Endothelial cell of umbilical vein (primary cell): ENCODE results near the gene GFPT1. TPM values are rescaled to one million over a fixed set of nuclear protein-coding genes. Genes with fewer than 3 reads are reported as not detected.

Experiments used
- BruUV-seq: library from RNA; stranded (reverse); fragments of 400-500 nt; replicated peaks from 2 replicates; lab custom pipeline; 2021; lab: Mats Ljungman, UMichigan
- CTCF ChIA-PET: fragments of 300-600, 350-600 bp; sonication (Branson Sonifier 250); formaldehyde crosslinking; loops from one replicate; lab custom pipeline; 2021; ENCODE audit warnings: antibody characterized with exemption, inconsistent platforms; lab: Charles Lee
- POLR2A ChIA-PET: fragments of 300-600, 350-600 bp; sonication (Branson Sonifier 250); formaldehyde crosslinking; loops from one replicate; lab custom pipeline; 2021; ENCODE audit warnings: antibody characterized with exemption, inconsistent platforms; lab: Charles Lee
- DNase-seq: peaks from one replicate; pipeline ENCODE4 v3.0.0-alpha.2; 2011; ENCODE audit warnings: low read depth, low spot score
- FAIRE-seq: peaks from 2 replicates; lab custom pipeline; 2011; peaks lifted over from hg19 to GRCh38; lab: Jason Lieb, UNC
- H2AFZ ChIP-seq: 2 replicates; pipeline ENCODE4 v1.6.0; 2012; ENCODE audit warnings: low read depth, low read length, control low read depth, inconsistent platforms
- H3K27ac ChIP-seq: 2 replicates; pipeline ENCODE4 v1.5.1; 2011; ENCODE audit warnings: low read depth, mild to moderate bottlenecking, control low read depth, low read length, moderate library complexity; ENCODE audit not compliant: insufficient read depth
- H3K27me3 ChIP-seq, 2 experiments: 2 replicates each; pipeline versions ENCODE4 v1.6.0 to v1.6.1; 2011; ENCODE audit warnings: low read length in 2 of 2, mixed read lengths in 1 of 2; ENCODE audit not compliant: control insufficient read depth in 2 of 2, insufficient read depth in 2 of 2
- H3K36me3 ChIP-seq, 2 experiments: 2 replicates in 1 of 2; 3 replicates in 1 of 2; pipeline ENCODE4 v1.5.1; 2011; ENCODE audit warnings: low read length in 2 of 2, mild to moderate bottlenecking in 1 of 2, moderate library complexity in 1 of 2; ENCODE audit not compliant: control insufficient read depth in 2 of 2, insufficient read depth in 2 of 2; ENCODE audit errors: extremely low read depth in 1 of 2
- H3K4me1 ChIP-seq: 3 replicates; pipeline ENCODE4 v1.5.1; 2011; ENCODE audit warnings: mild to moderate bottlenecking, low read length; ENCODE audit not compliant: control insufficient read depth, insufficient read depth; ENCODE audit errors: extremely low read depth
- H3K4me2 ChIP-seq: 2 replicates; pipeline ENCODE4 v1.6.1; 2011; ENCODE audit warnings: low read length, control low read depth, mixed read lengths; ENCODE audit not compliant: insufficient read depth
- H3K4me3 ChIP-seq, 3 experiments: fragments of 200-600 bp in 1 of 3; sonication (generic), shearing (Covaris generic) in 1 of 3; replicated peaks in 1 of 3; 2 replicates each; pipeline ENCODE4 v1.5.1; 2011 to 2016; ENCODE audit warnings: control low read depth in 3 of 3, low read length in 3 of 3, mild to moderate bottlenecking in 2 of 3, inconsistent platforms in 1 of 3, low read depth in 1 of 3, moderate library complexity in 1 of 3; ENCODE audit not compliant: insufficient read depth in 1 of 3
- H3K79me2 ChIP-seq: 2 replicates; pipeline ENCODE4 v1.6.0; 2012; ENCODE audit warnings: low read length, inconsistent platforms; ENCODE audit not compliant: control insufficient read depth, insufficient read depth
- H3K9ac ChIP-seq: replicated peaks from 2 replicates; pipeline ENCODE3; 2011; ENCODE audit warnings: low read length, control low read depth; ENCODE audit not compliant: insufficient read depth; ENCODE audit errors: extremely low read depth
- H3K9me1 ChIP-seq: replicated peaks from 3 replicates; pipeline ENCODE4 v1.6.0; 2011; ENCODE audit warnings: mild to moderate bottlenecking, low read length; ENCODE audit not compliant: control insufficient read depth, insufficient read depth; ENCODE audit errors: extremely low read depth
- H3K9me3 ChIP-seq: replicated peaks from 2 replicates; pipeline ENCODE4 v1.5.1; 2012; ENCODE audit warnings: low read length, inconsistent platforms; ENCODE audit not compliant: control insufficient read depth, insufficient read depth
- H4K20me1 ChIP-seq: replicated peaks from 2 replicates; pipeline ENCODE3; 2011; ENCODE audit warnings: mild to moderate bottlenecking, low read length; ENCODE audit not compliant: control insufficient read depth, insufficient read depth; ENCODE audit errors: extremely low read depth
- EZH2 ChIP-seq: IDR thresholded peaks from 2 replicates; pipeline ENCODE4 v1.6.1; 2012; ENCODE audit warnings: borderline replicate concordance, low read depth, mild to moderate bottlenecking, moderate library complexity, low read length, inconsistent platforms; ENCODE audit not compliant: severe bottlenecking
- FOS ChIP-seq: IDR thresholded peaks from 2 replicates; pipeline ENCODE4 v1.6.1; 2011; ENCODE audit warnings: mild to moderate bottlenecking, low read length, moderate library complexity, borderline replicate concordance; ENCODE audit not compliant: insufficient read depth
- GATA2 ChIP-seq: IDR thresholded peaks from 2 replicates; pipeline ENCODE4 v1.7.0; 2011; ENCODE audit warnings: low read depth, mild to moderate bottlenecking, moderate library complexity, mixed read lengths, low read length; ENCODE audit not compliant: insufficient read length, insufficient read depth
- JUN ChIP-seq: IDR thresholded peaks from 2 replicates; pipeline ENCODE4 v1.6.1; 2011; ENCODE audit warnings: borderline replicate concordance, low read depth; ENCODE audit not compliant: insufficient read length, insufficient read depth
- MAX ChIP-seq: IDR thresholded peaks from 2 replicates; pipeline ENCODE4 v1.6.1; 2011; ENCODE audit not compliant: insufficient read depth, insufficient read length
- MYC ChIP-seq: IDR thresholded peaks from one replicate; pipeline ENCODE4 v1.6.1; 2011; ENCODE audit warnings: mild to moderate bottlenecking, low read depth, low read length
- POLR2A ChIP-seq: IDR thresholded peaks from 2 replicates; pipeline ENCODE4 v1.6.1; 2012; ENCODE audit warnings: low read depth, mild to moderate bottlenecking, control low read depth, low read length
- POLR2AphosphoS5 ChIP-seq: IDR thresholded peaks from 2 replicates; pipeline ENCODE4 v1.6.1; 2012; ENCODE audit warnings: low read depth, mild to moderate bottlenecking, control low read depth, low read length, moderate library complexity; ENCODE audit not compliant: insufficient read depth
- dilution Hi-C: fragments of 300-500 bp; cut with MboI; formaldehyde crosslinking; loops from one replicate; pipeline ENCODE4 v1.15.0; 2019; ENCODE audit warnings: low sequenced_read_pairs; ENCODE audit not compliant: extremely low pct_ligation_motif_present
- intact Hi-C: fragments of 100-400 bp; cut with micrococcal nuclease; formaldehyde crosslinking; loops from one replicate; pipeline ENCODE4 v1.10.0; 2022
- polyA plus RNA-seq, 4 experiments: library from polyadenylated mRNA; depleted of rRNA in 3 of 4; stranded (reverse) in 3 of 4; unstranded in 1 of 4; fragments of >200 nt; gene quantifications; 2 replicates each; pipeline versions ENCODE4 v1.2.1 to v1.2.3, GENCODE V29; 2011 to 2012; ENCODE audit warnings: missing spikeins in 1 of 4
- total RNA-seq: library from RNA; stranded (reverse); gene quantifications from 2 replicates; pipeline ENCODE4 v1.2.3, GENCODE V29; 2021
- TF ChIP-seq, protein P1 (sequence below), 2 donors: IDR thresholded peaks; 1 replicate in 1 of 2; 2 replicates in 1 of 2; pipeline ENCODE4 v1.5.1; 2011; ENCODE audit warnings: low read length in 2 of 2, mild to moderate bottlenecking in 2 of 2, moderate library complexity in 2 of 2, control low read depth in 1 of 2, inconsistent platforms in 1 of 2, low read depth in 1 of 2; ENCODE audit not compliant: insufficient read depth in 1 of 2; ENCODE audit errors: extremely low read depth in 1 of 2

The GFPT1 gene
- total and polyA plus RNA-seq, 2 donors (not counting 3 experiments of a cell fraction or from before 2014, with no cell fraction given), result 8.8 to 38.7 TPM

DNA sequence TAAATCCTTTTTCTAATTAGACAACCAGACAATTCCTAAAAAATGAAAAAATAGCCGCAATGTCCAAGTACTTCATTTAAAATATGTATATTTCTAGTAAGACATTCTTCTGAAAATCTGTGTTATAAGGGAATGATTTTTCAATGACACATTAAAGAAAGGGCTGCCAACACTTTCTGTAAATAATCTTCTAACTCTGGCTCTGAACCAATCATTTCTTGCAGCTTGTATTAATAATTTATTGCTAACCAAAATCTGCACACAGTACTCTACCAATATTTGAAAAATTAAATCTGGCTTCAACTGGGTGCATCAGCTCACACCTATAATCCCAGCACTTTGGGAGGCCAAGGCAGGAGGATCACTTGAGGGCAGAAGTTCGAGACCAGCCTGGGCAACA is 42.0 kb upstream of the GFPT1 start:
- Histone ChIP-seq H3K36me3 (peaks cover 5 to 8% of the 10 kb centered on the region in 2 experiments), H3K4me3 (no peak overlapping the region), H3K9me1 (no peaks in the 10 kb centered on the region), H3K27me3 (no peaks in the 10 kb centered on the region), H2AFZ (no peak overlapping the region), H3K9ac (no peak overlapping the region), H3K4me1 (no peaks in the 10 kb centered on the region), H3K79me2 (no peaks in the 10 kb centered on the region), H3K27ac (no peak overlapping the region), H3K4me2 (no peak overlapping the region), H3K9me3 (no peaks in the 10 kb centered on the region), H4K20me1 (no peaks in the 10 kb centered on the region)
- BruUV-seq, result no TSS peak
- FAIRE-seq, result no peak
- intact Hi-C loops (no loop called here), dilution Hi-C loops (no loop called here)
- POLR2A ChIA-PET, result interaction anchor here (1.3 kb wide), 1 partner anchor 8 kb away, joined by 3 read pairs; the partner anchor contains the start of gene NFU1
- CTCF ChIA-PET, result interaction anchor here (1.0 to 1.2 kb wide), 2 partner anchors 38 to 388 kb away, joined by 3 read pairs; no protein-coding TSS in a partner anchor
- DNase-seq, result no peak
- TF ChIP-seq GATA2, result no peak
- no peak for TF ChIP-seq FOS

- CTCF ChIA-PET, result no interaction called here
- H4K20me1 ChIP-seq, result no peaks in the 10 kb centered on the region
- H3K4me1 ChIP-seq, result no peaks in the 10 kb centered on the region
- dilution Hi-C loops, result no loop called here
- no peak overlapping the region for H2AFZ ChIP-seq
- BruUV-seq, result no TSS peak
- H3K4me2 ChIP-seq, result no peak overlapping the region
- no peak overlapping the region for H3K4me3 ChIP-seq
- no peaks in the 10 kb centered on the region for H3K79me2 ChIP-seq
- POLR2A ChIA-PET, result no interaction called here
- DNase-seq, result no peak
- H3K36me3 ChIP-seq, result peaks cover 2 to 6% of the 10 kb centered on the region in 2 experiments
- no peak overlapping the region for H3K27ac ChIP-seq
- no peak overlapping the region for H3K9ac ChIP-seq
- H3K27me3 ChIP-seq, result no peaks in the 10 kb centered on the region
- no peaks in the 10 kb centered on the region for H3K9me3 ChIP-seq
- intact Hi-C loops, result no loop called here
- no peaks in the 10 kb centered on the region for H3K9me1 ChIP-seq
- TF ChIP-seq EZH2 (no peak), GATA2 (no peak), JUN (no peak), MYC (no peak), MAX (no peak), POLR2A (no peak), FOS (no peak), POLR2AphosphoS5 (no peak)
- TF ChIP-seq, protein P1, sequence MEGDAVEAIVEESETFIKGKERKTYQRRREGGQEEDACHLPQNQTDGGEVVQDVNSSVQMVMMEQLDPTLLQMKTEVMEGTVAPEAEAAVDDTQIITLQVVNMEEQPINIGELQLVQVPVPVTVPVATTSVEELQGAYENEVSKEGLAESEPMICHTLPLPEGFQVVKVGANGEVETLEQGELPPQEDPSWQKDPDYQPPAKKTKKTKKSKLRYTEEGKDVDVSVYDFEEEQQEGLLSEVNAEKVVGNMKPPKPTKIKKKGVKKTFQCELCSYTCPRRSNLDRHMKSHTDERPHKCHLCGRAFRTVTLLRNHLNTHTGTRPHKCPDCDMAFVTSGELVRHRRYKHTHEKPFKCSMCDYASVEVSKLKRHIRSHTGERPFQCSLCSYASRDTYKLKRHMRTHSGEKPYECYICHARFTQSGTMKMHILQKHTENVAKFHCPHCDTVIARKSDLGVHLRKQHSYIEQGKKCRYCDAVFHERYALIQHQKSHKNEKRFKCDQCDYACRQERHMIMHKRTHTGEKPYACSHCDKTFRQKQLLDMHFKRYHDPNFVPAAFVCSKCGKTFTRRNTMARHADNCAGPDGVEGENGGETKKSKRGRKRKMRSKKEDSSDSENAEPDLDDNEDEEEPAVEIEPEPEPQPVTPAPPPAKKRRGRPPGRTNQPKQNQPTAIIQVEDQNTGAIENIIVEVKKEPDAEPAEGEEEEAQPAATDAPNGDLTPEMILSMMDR (IDR thresholded peaks at IDR 0.05; ENCODE audit: extremely low read depth in 1 of 2, insufficient read depth in 1 of 2, low read depth in 1 of 2, low read length in 2 of 2), result no peak
- no peak for FAIRE-seq
Measured at GRCh38 chr2:69424419-69424818, 37.4 kb upstream of the GFPT1 start.
